Medulla oblongata (tissue), 1 donor: ENCODE results near the gene HYAL1.
A peak's percentile ranks its signal among the peaks of the same experiment; 100 is the strongest.
"Not testable (repeated sequence)": the region's sequence is repeated elsewhere in the genome, so short reads cannot be mapped to it uniquely, and the experiment has no call there.

Source experiments
- DNase-seq: peaks from one replicate; pipeline ENCODE4 v3.0.0-alpha.2; 2015; ENCODE audit errors: extremely low spot score

The HYAL1 gene

DNA sequence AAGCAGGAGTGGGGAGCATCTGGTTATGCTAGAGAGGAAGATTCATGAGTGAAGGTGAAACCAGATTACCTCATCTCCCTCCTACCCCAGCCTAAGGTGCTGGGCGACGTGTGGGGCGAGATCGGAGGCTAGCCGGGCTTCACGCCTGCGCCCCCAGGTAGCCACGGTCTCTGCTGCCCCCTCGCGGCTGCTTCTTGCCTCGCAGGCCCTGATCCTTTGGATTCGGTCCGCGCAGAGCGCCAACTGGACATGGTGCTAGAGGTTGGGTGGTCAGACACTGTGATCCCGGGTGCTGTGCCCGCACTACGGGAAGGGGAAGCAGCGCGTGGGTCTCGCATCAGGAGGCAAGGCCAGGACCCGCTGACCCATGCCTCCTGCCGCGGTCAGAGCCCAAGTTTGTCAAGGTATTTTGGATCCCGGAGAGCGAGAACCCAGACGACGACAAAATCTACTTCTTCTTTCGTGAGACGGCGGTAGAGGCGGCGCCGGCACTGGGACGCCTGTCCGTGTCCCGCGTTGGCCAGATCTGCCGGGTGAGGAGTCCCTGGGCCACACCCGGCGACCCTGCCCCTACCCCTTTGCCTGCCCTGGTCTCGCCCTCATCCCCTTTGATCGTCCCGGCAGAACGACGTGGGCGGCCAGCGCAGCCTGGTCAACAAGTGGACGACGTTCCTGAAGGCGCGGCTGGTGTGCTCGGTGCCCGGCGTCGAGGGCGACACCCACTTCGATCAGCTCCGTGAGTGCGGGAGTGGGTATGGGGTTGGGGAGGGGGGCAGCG lies 30.3 kb downstream of the HYAL1 start:
- peak; percentile 93 for DNase-seq

GRCh38 chr3:50272538-50272910 lies 30.9 kb downstream of the HYAL1 start:
- not testable (repeated sequence) for DNase-seq

DNA sequence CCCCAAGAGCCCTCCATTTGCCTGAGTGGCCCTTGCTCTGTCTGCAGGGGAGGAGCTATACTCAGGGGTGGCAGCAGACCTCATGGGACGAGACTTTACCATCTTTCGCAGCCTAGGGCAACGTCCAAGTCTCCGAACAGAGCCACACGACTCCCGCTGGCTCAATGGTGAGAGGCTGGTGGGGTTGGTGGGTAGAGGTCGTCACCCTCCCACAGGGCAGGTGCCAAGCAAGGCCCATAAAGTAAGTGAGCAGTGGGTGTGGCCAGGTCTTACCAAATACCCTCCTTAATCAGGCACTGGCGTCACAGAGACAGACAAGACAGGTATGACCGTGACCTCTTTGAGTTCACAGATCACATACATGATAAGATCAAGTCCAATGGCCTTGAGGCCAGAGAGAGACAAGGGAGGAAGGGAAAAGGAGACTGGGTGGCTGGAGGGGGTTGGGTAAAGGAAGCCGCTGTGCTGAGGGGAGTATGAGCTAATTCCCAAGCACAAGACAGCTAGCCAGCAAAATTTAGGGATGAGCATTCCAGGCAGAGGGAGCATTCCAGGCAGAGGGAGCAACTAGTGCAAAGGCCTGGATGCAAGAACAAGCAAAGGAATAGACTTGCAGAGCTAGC lies 31.9 kb downstream of the HYAL1 start:
- no peak for DNase-seq

DNA sequence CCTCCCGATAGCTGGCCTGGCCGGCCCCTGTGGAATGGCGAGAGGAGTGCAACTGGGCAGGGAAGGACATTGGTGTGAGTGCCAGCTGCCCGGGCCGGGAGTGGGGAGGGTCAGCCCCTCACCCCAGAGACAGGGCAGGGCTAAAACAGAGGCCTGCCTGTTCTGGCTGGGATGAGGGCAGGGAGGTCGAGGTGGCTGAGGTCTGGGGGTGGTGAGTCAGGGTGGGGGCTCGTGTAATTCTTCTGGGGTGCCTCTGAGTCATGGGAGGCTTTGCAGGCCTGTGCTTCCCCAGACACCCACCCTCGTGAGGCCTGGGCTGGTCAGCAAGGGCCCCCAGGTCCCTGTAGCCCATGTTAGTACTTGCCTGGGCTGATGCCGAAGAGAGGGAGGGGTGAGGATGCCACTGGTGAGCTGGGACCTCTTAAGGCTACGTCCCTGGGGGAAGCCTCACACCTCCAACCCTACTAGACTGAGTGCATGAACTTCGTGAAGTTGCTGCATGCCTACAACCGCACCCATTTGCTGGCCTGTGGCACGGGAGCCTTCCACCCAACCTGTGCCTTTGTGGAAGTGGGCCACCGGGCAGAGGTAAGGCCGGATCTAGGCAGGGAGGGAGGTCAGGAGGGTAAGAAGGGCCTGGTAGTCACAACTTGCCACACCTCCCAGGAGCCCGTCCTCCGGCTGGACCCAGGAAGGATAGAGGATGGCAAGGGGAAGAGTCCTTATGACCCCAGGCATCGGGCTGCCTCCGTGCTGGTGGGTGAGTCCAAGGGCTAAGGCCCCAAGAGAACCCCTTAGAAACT lies 32.8 kb downstream of the HYAL1 start:
- DNase-seq, result no peak

GRCh38 chr3:50269977-50270413 lies 33.4 kb downstream of the HYAL1 start:
- DNase-seq, result no peak

DNA sequence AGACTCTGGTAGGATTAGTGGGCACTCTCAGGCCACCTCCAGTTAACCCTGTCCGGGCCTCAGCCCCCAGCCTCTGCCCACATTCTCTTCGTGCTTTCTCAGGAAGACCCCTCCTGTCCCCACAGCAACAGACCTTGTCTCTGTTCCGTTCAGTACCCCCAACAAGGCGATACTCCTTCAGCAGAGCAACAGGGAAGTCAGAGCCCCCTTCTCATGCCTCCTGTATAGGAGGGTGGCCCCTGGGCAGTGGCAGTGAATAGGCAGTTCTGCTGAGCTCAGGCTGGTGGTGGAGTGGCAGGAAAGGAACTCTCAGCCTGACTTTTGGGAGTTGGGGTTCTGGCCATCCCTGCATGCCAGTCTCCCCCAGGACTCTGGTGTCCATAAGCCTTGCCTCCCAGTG lies 33.9 kb downstream of the HYAL1 start:
- no peak for DNase-seq

GRCh38 chr3:50268703-50269451 lies 34.5 kb downstream of the HYAL1 start, which contains the start of gene SEMA3B:
Gene SEMA3B (plus strand): TSS chr3:50269147. CDS start chr3:50269241, 94 bp downstream.
- DNase-seq, result peak; percentile 70

DNA sequence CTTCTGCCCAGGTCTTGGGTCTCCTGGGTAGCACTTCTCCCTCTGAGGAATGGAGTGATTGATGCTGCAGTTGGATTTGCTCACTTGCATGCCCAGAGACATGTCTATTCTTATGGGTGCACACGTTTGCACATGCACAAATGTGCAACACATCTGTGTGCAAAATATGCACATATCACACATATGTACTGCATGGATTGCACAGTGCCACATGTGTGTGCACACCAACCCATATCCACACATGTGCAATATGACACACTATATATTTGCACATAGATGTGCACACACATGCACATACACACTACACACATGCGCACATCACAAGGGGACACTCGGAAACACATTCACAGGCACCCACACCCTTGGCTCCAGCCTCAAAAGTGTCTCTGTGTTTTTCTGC lies 35.1 kb downstream of the HYAL1 start:
- DNase-seq, result no peak

- DNase-seq, result peak; percentile 66
These were observed 36.0 kb downstream of the HYAL1 start for GRCh38 chr3:50267280-50267913.

- no peak for DNase-seq
These were observed 36.5 kb downstream of the HYAL1 start for GRCh38 chr3:50266836-50267235.

- DNase-seq, result no peak
These were observed 37.4 kb downstream of the HYAL1 start for GRCh38 chr3:50266017-50266416.

DNA sequence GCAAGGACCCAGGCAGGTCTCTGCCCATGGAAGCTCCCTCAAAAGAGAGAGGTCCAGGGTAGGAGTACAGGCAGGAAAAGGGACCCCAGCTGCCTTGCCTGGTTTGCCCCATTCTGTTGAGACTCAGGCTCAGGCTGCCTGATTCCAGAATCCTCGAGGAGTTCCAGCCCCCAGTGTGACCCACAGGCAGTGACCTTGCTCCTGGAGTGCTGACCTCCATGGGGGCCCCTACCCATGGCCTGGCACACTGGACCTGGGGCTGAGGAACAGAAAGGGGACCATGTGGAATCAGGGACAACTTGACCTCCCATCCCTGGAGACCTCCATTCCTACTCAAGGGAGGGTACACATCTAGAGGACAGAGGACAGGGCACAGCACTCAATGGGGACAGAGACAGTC lies 37.8 kb downstream of the HYAL1 start:
- no peak for DNase-seq

DNA sequence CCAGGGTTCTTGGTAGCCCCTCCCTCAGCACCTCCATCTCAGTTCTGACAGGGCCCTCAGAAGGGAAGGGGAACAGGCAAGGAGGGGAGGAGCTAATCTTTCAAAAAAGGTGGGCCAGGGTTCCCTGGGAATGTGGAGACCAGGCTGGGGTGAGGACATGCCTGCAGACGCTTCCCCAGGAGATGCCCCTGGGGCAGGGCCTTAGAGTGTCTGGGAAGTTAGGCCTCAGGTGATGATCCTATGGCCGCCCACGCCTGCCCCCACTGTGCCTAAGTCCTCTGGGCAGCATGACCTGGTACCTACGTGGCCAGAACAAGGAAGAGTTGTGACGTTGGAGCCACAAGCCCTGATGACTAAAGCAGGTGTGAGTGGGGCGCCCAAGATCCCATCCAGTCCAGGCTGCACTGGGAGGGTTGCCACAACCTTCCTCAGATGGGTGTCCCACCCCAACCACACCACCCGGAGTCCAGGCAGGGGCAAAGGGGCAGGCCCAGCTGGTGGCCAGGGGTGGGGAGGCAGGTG lies 38.3 kb downstream of the HYAL1 start:
- no peak for DNase-seq

GRCh38 chr3:50264383-50264963 lies 38.9 kb downstream of the HYAL1 start:
- peak; percentile 92 for DNase-seq

DNA sequence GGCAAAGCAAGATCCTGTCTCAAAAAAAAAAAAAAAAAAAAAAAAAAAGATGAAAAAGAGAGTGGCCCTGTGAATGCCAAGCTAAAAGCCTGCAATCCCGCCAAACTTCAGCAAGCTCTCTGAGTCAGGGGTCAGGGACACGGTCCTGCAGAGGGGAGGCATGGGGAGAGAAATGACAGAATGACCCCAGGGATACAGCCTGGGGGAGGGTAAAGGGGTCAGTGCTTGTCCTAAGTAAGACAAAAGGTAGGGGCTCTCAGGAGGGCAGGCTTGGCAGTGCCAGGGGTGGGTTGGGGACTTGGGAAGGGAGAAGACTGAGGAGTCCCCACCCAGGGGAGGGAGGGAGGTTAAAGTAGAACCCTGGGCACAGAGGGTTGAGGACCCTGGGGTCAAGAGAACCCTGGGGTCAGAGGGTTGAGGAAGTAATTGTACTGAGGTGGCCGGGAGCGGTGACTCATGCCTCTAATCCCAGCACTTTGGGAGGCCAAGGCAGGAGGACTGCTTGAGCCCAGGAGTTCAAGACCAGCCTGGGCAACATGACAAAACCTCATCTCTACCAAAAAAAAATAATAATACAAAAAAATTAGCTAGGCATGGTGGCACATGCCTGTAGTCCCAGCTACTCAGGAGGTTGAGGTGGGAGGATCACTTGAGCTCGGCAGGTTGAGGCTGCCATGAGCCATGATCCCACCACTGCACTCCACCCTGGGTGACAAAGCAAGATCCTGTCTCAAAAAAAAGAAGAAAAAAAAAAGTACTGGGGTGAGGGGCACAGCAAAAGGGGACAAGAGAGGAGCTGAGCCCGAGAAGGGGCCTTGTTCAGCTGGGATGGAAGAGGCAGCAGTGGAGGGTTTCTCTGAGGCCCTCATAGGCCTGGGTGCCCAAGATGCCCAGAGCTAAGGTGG lies 39.6 kb downstream of the HYAL1 start:
- DNase-seq, result no peak

DNA sequence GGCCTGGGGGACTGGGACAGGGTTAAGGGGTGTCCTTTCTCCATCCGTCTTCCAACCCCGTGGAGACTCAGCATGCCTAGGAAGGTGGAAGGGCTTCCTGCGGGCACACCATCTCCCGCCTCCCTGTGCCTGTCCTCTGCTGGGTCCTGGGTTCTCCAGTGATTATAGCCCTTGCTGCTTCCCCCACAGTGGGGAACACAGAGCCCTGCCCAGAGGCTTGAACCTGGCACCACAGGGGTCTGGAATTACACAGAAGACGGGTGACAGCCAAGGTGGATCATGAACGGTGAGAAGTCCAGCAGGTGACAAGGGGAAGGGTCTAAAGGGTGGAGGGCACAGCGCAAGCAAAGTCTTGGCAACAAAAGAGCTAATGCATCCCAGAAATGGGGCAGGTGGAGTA lies 40.6 kb downstream of the HYAL1 start:
- no peak for DNase-seq

DNA sequence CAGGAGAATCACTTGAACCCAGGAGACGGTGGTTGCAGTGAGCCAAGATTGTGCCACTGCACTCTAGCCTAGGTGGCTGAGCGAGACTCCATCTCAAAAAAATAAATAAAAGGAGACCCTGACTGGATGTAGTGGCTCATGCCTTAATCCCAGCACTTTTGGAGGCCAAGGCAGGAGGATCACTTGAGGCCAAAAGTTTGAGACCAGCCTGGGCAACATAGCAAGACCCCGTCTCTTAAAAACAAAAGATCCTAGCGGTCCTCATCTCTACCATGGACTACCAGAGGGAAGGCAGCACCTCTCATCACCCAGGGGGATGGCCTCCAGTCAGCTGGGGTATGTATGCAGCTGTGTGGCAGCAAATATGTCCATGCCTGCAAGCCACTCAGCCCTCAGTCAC lies 41.2 kb downstream of the HYAL1 start:
- not testable (repeated sequence) for DNase-seq

DNA sequence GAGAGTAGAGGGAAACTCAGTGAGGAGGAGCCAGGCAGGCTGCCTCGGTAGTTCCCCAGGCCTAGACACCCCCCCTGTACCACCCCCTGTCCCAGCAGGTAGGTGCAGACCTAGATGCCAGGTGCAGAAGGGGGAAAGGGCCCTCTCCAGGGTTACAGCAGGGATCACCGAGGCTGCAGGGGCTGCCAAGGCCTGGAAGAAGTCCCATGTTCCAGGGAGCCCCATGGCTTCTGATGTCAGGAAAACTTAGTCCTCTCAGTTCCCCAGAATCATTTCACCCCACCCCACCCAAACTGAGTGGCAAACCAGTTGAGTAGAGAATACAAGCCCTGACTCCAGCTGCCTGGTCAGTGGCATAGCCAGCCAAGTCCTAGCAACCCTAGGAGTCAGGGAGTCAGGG lies 41.9 kb downstream of the HYAL1 start:
- no peak for DNase-seq

DNA sequence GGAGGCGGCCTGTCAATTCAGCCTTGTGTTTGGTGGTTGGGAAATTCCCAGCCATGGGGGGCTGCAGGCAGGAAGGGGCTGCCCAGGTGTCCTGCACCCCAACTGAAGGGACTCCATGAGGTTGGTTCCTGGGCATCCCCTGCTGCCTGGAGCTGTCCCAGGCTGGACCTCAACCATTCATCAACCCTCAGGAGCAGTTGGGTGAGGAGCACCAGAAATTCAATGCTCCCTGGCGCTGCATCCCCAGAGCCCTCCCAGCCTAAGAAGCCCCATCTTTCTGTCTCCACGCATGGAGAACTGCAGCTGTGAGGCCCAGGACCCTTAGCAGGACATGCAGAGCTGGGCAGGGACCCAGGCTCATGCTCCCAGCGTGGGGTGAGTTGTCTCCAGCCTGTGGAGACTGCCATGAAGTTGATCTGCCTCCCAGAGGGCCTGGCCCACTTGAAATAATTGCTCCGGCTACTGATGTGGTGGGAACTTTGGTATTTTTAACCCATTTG lies 42.4 kb downstream of the HYAL1 start:
- DNase-seq, result no peak
